ENCODE measurements around the gene TBL2.

DNA sequence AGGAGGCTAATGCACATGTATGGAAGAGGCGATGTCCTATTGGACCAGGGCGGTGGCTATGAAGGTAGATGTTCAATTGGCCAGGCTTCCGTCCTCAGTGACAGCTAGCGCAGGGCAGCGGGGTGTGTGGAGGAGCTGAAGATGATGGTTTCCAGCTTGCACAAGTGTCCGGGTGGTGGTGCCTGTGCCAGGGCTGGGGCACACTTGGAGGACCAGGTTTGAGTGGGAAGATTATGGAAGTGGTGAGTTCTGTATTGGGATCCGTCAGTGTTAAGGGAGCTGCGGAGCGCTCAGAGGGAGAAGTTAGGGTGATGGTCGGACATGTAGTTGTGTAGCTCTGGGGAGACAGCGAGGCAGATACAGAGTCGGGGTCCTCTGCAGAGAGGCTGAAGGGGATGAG is 8.5 kb upstream of the TBL2 start:
- TF ChIP-seq, protein P1, sequence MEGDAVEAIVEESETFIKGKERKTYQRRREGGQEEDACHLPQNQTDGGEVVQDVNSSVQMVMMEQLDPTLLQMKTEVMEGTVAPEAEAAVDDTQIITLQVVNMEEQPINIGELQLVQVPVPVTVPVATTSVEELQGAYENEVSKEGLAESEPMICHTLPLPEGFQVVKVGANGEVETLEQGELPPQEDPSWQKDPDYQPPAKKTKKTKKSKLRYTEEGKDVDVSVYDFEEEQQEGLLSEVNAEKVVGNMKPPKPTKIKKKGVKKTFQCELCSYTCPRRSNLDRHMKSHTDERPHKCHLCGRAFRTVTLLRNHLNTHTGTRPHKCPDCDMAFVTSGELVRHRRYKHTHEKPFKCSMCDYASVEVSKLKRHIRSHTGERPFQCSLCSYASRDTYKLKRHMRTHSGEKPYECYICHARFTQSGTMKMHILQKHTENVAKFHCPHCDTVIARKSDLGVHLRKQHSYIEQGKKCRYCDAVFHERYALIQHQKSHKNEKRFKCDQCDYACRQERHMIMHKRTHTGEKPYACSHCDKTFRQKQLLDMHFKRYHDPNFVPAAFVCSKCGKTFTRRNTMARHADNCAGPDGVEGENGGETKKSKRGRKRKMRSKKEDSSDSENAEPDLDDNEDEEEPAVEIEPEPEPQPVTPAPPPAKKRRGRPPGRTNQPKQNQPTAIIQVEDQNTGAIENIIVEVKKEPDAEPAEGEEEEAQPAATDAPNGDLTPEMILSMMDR (IDR thresholded peaks at IDR 0.05; ENCODE audit: low read depth, low read length): no peak
- no peak for TF ChIP-seq EZH2phosphoT487 (IDR thresholded peaks at IDR 0.05; ENCODE audit: low read depth)
